H1 (cell line): Measurements from ENCODE around the gene PLEKHM1.

Experiments used
- CTCF ChIP-seq, 3 experiments: IDR thresholded peaks; 1 replicate in 2 of 3; 2 replicates in 1 of 3; pipeline versions ENCODE4 v1.5.1 to v1.6.1; 2011; ENCODE audit warnings: low read length in 3 of 3, mild to moderate bottlenecking in 3 of 3, inconsistent platforms in 2 of 3, low read depth in 1 of 3, moderate library complexity in 1 of 3; ENCODE audit not compliant: insufficient read depth in 1 of 3; ENCODE audit errors: control extremely low read depth in 1 of 3
- EP300 ChIP-seq, 2 experiments: IDR thresholded peaks; 1 replicate in 1 of 2; 2 replicates in 1 of 2; pipeline ENCODE4 v1.6.1; 2011 to 2012; ENCODE audit warnings: low read depth in 2 of 2, low read length in 2 of 2, mild to moderate bottlenecking in 2 of 2, borderline replicate concordance in 1 of 2, inconsistent platforms in 1 of 2, moderate library complexity in 1 of 2
- POLR2AphosphoS5 ChIP-seq: IDR thresholded peaks from 2 replicates; pipeline ENCODE4 v1.6.1; 2011; ENCODE audit warnings: low read depth, low read length
- TF ChIP-seq, protein P1 (sequence below): IDR thresholded peaks from 2 replicates; pipeline ENCODE4 v1.6.1; 2011; ENCODE audit warnings: low read depth, mild to moderate bottlenecking, low read length; ENCODE audit not compliant: insufficient read depth

DNA sequence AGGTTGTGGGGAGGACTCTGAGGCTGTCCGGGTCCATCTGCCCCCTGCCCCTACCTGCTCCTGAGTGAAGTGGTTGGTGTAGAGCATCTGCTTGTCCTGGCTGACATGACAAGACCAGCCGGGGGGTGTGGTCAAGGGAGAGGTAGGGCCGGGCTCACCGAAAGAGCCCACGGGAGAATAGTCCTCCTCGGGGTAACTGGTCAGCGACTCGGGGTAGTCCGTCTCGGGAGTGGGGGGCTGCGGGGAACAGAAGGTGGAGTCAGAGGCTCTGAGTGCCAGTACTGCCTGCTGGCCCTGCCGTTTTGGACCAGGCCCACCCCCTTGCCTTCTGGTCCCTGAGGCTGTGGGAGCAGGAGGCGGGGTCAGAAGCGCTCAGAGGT lies 85.7 kb downstream of the PLEKHM1 start:
- TF ChIP-seq, protein P1, sequence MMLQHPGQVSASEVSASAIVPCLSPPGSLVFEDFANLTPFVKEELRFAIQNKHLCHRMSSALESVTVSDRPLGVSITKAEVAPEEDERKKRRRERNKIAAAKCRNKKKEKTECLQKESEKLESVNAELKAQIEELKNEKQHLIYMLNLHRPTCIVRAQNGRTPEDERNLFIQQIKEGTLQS: no peak
- TF ChIP-seq CTCF (IDR thresholded peaks at IDR 0.05; ENCODE audit: control extremely low read depth in 1 of 3, insufficient read depth in 1 of 3, low read depth in 1 of 3, low read length in 3 of 3) (no peak), EP300 (IDR thresholded peaks at IDR 0.05; ENCODE audit: borderline replicate concordance in 1 of 2, low read depth in 2 of 2, low read length in 2 of 2) (no peak), POLR2AphosphoS5 (no peak)
